HFF-Myc (cell line): ENCODE data around the gene KDM2A.

Experiments used
- DNase-seq: peaks from one replicate; pipeline ENCODE4 v3.0.0-alpha.2; 2011; ENCODE audit warnings: low read depth; ENCODE audit errors: extremely low read depth
- H3K4me3 ChIP-seq: replicated peaks from 2 replicates; pipeline ENCODE4 v1.5.1; 2011; ENCODE audit warnings: low read depth, mild to moderate bottlenecking, control low read depth, low read length
- CTCF ChIP-seq: IDR thresholded peaks from 2 replicates; pipeline ENCODE4 v1.5.1; 2012; ENCODE audit warnings: mild to moderate bottlenecking, low read depth, low read length, control low read depth; ENCODE audit errors: missing control alignments

KDM2A gene

GRCh38 chr11:67283481-67283963, 164.5 kb downstream of the KDM2A start:
- no peak for TF ChIP-seq CTCF
- no peak overlapping the region for H3K4me3 ChIP-seq
- DNase-seq: no peak

- no peak overlapping the region for H3K4me3 ChIP-seq
- TF ChIP-seq CTCF: no peak
- no peak for DNase-seq
Observed at GRCh38 chr11:67284811-67285540, 165.9 kb downstream of the KDM2A start.

- no peak for TF ChIP-seq CTCF
- DNase-seq: no peak
- no peak overlapping the region for H3K4me3 ChIP-seq
Observed at GRCh38 chr11:67285541-67286498, 166.8 kb downstream of the KDM2A start.

GRCh38 chr11:67286621-67287333, 167.7 kb downstream of the KDM2A start:
- no peak for TF ChIP-seq CTCF
- DNase-seq: no peak
- H3K4me3 ChIP-seq: no peak overlapping the region

GRCh38 chr11:67287355-67288197, 168.5 kb downstream of the KDM2A start:
- DNase-seq: no peak
- H3K4me3 ChIP-seq: peak overlapping the region; percentile 52
- TF ChIP-seq CTCF: no peak

GRCh38 chr11:67288198-67288451, 169.1 kb downstream of the KDM2A start:
- peak overlapping the region; percentile 52 for H3K4me3 ChIP-seq
- no peak for DNase-seq
- no peak for TF ChIP-seq CTCF
